Keratinocyte (primary cell): Measurements from ENCODE around the gene FBRSL1. TPM values are rescaled to one million over a fixed set of nuclear protein-coding genes. Genes with fewer than 3 reads are reported as not detected.

ENCODE experiments used
- DNase-seq: peaks from one replicate; pipeline ENCODE4 v3.0.0-alpha.2; 2011; ENCODE audit warnings: low read depth, missing footprints, low spot score
- FAIRE-seq: peaks from 2 replicates; lab custom pipeline; 2011; peaks lifted over from hg19 to GRCh38; lab: Jason Lieb, UNC
- H2AFZ ChIP-seq: 2 replicates; pipeline ENCODE4 v1.6.0; 2012; ENCODE audit warnings: low read length, control low read depth, inconsistent platforms; ENCODE audit not compliant: control insufficient read depth
- H3K27ac ChIP-seq: 2 replicates; pipeline ENCODE4 v1.5.1; 2011; ENCODE audit warnings: low read length; ENCODE audit not compliant: control insufficient read depth, insufficient read depth
- H3K27me3 ChIP-seq: 3 replicates; pipeline ENCODE4 v1.6.0; 2011; ENCODE audit warnings: low read length; ENCODE audit not compliant: control insufficient read depth, insufficient read depth; ENCODE audit errors: extremely low read depth
- H3K36me3 ChIP-seq, 2 experiments: 2 replicates in 1 of 2; 3 replicates in 1 of 2; pipeline ENCODE4 v1.5.1; 2011; ENCODE audit warnings: low read length in 2 of 2, mild to moderate bottlenecking in 1 of 2; ENCODE audit not compliant: control insufficient read depth in 2 of 2, insufficient read depth in 2 of 2; ENCODE audit errors: extremely low read depth in 1 of 2
- H3K4me1 ChIP-seq: 3 replicates; pipeline ENCODE4 v1.5.1; 2011; ENCODE audit warnings: low read length; ENCODE audit not compliant: control insufficient read depth, insufficient read depth; ENCODE audit errors: extremely low read depth
- H3K4me2 ChIP-seq: 3 replicates; pipeline ENCODE4 v1.6.0; 2011; ENCODE audit warnings: low read depth, low read length; ENCODE audit not compliant: control insufficient read depth, insufficient read depth; ENCODE audit errors: extremely low read depth
- H3K4me3 ChIP-seq, 3 experiments: fragments of 200-600 bp in 1 of 3; sonication (generic) in 1 of 3; 2 replicates in 2 of 3; 3 replicates in 1 of 3; pipeline ENCODE4 v1.5.1; 2011 to 2016; ENCODE audit warnings: low read length in 3 of 3, mild to moderate bottlenecking in 3 of 3, control low read depth in 2 of 3, inconsistent platforms in 1 of 3, low read depth in 1 of 3, mixed read lengths in 1 of 3, mixed run types in 1 of 3, moderate library complexity in 1 of 3; ENCODE audit not compliant: control insufficient read depth in 2 of 3, insufficient read depth in 2 of 3; ENCODE audit errors: extremely low read depth in 1 of 3
- H3K79me2 ChIP-seq: 2 replicates; pipeline ENCODE4 v1.6.0; 2012; ENCODE audit warnings: low read length; ENCODE audit not compliant: control insufficient read depth, insufficient read depth
- H3K9ac ChIP-seq: 3 replicates; pipeline ENCODE4 v1.6.0; 2011; ENCODE audit warnings: low read length; ENCODE audit not compliant: control insufficient read depth, insufficient read depth; ENCODE audit errors: extremely low read depth
- H3K9me1 ChIP-seq: 3 replicates; pipeline ENCODE4 v1.6.0; 2011; ENCODE audit warnings: low read length; ENCODE audit not compliant: control insufficient read depth, insufficient read depth; ENCODE audit errors: extremely low read depth
- H3K9me3 ChIP-seq: 2 replicates; pipeline ENCODE4 v1.5.1; 2012; ENCODE audit warnings: low read depth, low read length; ENCODE audit not compliant: control insufficient read depth
- H4K20me1 ChIP-seq: 3 replicates; pipeline ENCODE4 v1.6.0; 2011; ENCODE audit warnings: low read length; ENCODE audit not compliant: control insufficient read depth, insufficient read depth; ENCODE audit errors: extremely low read depth
- EZH2 ChIP-seq: IDR thresholded peaks from one replicate; pipeline ENCODE4 v1.6.1; 2012; ENCODE audit warnings: inconsistent platforms, mild to moderate bottlenecking, low read length, moderate library complexity
- dilution Hi-C: fragments of 300-500 bp; cut with MboI; formaldehyde crosslinking; loops from one replicate; pipeline ENCODE4 v1.7.0; 2020; ENCODE audit warnings: low sequenced_read_pairs; ENCODE audit not compliant: extremely low pct_ligation_motif_present
- polyA plus RNA-seq, 5 experiments: library from polyadenylated mRNA; depleted of rRNA in 3 of 5; stranded (reverse) in 3 of 5; stranded (forward) in 1 of 5; unstranded in 1 of 5; fragments of >200 nt; gene quantifications; 1 replicate in 1 of 5; 2 replicates in 3 of 5; 3 replicates in 1 of 5; pipeline versions ENCODE4 v1.2.1 to v1.2.3, GENCODE V29; 2011 to 2012; ENCODE audit warnings: missing spikeins in 2 of 5, low read depth in 1 of 5, low replicate concordance in 1 of 5
- TF ChIP-seq, protein P1 (sequence below), 3 experiments: IDR thresholded peaks in 1 of 3; conservative IDR thresholded peaks in 1 of 3; optimal IDR thresholded peaks in 1 of 3; 2 replicates in 2 of 3; 3 replicates in 1 of 3; pipeline versions ENCODE3 to v1.5.1; 2011; ENCODE audit warnings: low read length in 3 of 3, mild to moderate bottlenecking in 3 of 3, moderate library complexity in 2 of 3, control low read depth in 1 of 3, inconsistent platforms in 1 of 3; ENCODE audit not compliant: insufficient read depth in 2 of 3; ENCODE audit errors: extremely low read depth in 1 of 3

Gene FBRSL1
- polyA plus RNA-seq, 1 donor (not counting 4 experiments of a cell fraction or from before 2014, with no cell fraction given), result 0.89 TPM

DNA sequence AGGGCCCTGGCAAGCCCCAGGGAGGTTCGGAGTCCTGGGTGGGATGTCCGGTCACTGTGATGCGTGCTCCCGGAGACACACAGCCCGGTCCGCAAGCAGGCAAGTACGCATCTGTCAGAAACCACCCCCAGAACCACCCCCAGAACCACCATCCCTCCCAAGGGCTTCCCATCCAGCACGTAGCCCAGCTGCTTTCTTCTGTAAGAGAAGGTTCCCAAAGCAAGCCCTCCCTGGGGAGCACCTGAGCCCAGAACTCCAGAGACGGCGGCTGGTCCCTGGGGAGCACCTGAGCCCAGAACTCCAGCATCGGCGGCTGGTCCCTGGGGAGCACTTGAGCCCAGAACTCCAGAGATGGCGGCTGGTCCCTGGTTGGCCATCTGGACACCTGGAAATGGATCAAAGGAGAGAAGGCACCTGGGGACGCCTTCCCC lies 2.6 kb upstream of the FBRSL1 start:
- Histone ChIP-seq H3K9ac (no peak overlapping the region), H3K9me3 (no peaks in the 10 kb centered on the region), H3K4me3 (no peak overlapping the region), H4K20me1 (peaks cover 11% of the 10 kb centered on the region), H3K27me3 (peaks cover 45% of the 10 kb centered on the region), H3K27ac (no peak overlapping the region), H3K79me2 (peaks cover 17% of the 10 kb centered on the region), H3K9me1 (peaks cover 2% of the 10 kb centered on the region), H3K4me2 (no peak overlapping the region), H2AFZ (no peak overlapping the region), H3K36me3 (no peaks in the 10 kb centered on the region), H3K4me1 (peaks cover 12% of the 10 kb centered on the region)
- TF ChIP-seq, protein P1, sequence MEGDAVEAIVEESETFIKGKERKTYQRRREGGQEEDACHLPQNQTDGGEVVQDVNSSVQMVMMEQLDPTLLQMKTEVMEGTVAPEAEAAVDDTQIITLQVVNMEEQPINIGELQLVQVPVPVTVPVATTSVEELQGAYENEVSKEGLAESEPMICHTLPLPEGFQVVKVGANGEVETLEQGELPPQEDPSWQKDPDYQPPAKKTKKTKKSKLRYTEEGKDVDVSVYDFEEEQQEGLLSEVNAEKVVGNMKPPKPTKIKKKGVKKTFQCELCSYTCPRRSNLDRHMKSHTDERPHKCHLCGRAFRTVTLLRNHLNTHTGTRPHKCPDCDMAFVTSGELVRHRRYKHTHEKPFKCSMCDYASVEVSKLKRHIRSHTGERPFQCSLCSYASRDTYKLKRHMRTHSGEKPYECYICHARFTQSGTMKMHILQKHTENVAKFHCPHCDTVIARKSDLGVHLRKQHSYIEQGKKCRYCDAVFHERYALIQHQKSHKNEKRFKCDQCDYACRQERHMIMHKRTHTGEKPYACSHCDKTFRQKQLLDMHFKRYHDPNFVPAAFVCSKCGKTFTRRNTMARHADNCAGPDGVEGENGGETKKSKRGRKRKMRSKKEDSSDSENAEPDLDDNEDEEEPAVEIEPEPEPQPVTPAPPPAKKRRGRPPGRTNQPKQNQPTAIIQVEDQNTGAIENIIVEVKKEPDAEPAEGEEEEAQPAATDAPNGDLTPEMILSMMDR (optimal IDR thresholded peaks at IDR 0.05 in 1 of 3, IDR thresholded peaks at IDR 0.05 in 1 of 3, conservative IDR thresholded peaks at IDR 0.05 in 1 of 3; ENCODE audit: extremely low read depth in 1 of 3, insufficient read depth in 2 of 3, low read length in 3 of 3), result no peak
- no peak for TF ChIP-seq EZH2
- FAIRE-seq (no peak), DNase-seq (no peak)
- dilution Hi-C loops, result no loop called here

DNA sequence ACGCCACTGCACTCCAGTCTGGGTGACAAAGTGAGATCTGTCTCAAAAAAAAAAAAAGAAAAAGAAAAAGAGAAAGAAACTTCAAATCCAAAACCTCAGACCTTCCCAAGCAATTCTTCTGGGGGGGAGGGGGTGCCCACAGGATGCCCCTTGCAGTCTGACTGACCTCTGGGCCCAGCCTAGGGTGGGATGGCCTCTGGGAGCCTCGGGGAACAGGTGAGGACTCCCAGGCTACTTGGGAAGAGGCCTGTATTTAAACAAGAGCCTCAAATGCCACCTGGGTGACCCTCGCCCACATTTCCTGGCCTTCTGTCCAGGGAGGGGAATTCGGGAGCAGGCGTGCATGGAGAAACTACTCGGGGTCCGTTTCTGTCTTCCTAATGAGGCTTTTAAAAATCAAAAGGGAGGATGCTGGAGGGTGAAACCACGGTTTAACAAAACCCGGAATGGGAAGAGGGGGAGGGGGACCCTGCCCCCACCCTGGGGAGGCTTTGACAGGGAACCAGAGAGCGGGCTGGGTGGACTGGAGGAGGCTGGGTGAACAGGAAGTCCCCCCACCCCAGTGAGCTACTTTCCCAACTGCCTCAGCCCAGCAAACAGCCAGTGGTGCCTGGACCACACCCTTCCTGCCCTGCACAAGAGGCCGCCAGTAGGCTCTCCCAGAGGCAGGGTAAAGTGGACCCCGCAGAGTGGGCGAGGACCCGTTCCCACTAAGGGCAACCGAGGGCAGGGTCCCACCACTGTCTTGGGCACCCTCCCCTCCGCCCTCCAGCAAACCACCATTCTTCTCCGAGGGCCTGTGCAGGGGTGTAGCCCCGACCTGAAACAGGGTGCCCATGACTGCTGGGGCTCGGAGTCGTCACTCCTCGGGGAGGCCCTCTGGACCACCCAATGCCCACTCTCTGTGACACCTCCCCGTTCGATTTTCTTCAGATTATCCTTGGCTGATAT lies 1.5 kb upstream of the FBRSL1 start:
- no peak for FAIRE-seq
- no peak for DNase-seq
- Histone ChIP-seq H3K27me3 (peaks cover 36% of the 10 kb centered on the region), H3K9ac (no peak overlapping the region), H4K20me1 (peaks cover 21% of the 10 kb centered on the region), H3K9me1 (peaks cover 7% of the 10 kb centered on the region), H3K36me3 (no peaks in the 10 kb centered on the region), H3K4me3 (no peak overlapping the region), H3K9me3 (no peaks in the 10 kb centered on the region), H3K79me2 (peaks cover 27% of the 10 kb centered on the region), H3K4me2 (no peak overlapping the region), H2AFZ (no peak overlapping the region), H3K4me1 (peaks cover 23% of the 10 kb centered on the region), H3K27ac (no peak overlapping the region)
- TF ChIP-seq EZH2, result no peak
- TF ChIP-seq, protein P1 (optimal IDR thresholded peaks at IDR 0.05 in 1 of 3, IDR thresholded peaks at IDR 0.05 in 1 of 3, conservative IDR thresholded peaks at IDR 0.05 in 1 of 3; ENCODE audit: extremely low read depth in 1 of 3, insufficient read depth in 2 of 3, low read length in 3 of 3), result no peak
- dilution Hi-C loops, result no loop called here
